GM12891 (cell line): ENCODE measurements around the gene ZNF385D.

Source experiments
- POLR2A ChIP-seq: IDR thresholded peaks from 2 replicates; pipeline ENCODE4 v1.6.1; 2011; ENCODE audit warnings: low read depth, low read length, control low read depth
- POLR2AphosphoS5 ChIP-seq: IDR thresholded peaks from 2 replicates; pipeline ENCODE4 v1.6.1; 2011; ENCODE audit warnings: low read depth, low read length, control low read depth
- POU2F2 ChIP-seq: IDR thresholded peaks from 2 replicates; pipeline ENCODE4 v1.6.1; 2011; ENCODE audit warnings: low read depth, mild to moderate bottlenecking, control low read depth, low read length, moderate library complexity
- TAF1 ChIP-seq: IDR thresholded peaks from 2 replicates; pipeline ENCODE4 v1.6.1; 2011; ENCODE audit warnings: low read depth, low read length, control low read depth

- TF ChIP-seq POU2F2, result no peak
- no peak for TF ChIP-seq POLR2A
- TF ChIP-seq POLR2AphosphoS5, result no peak
- TF ChIP-seq TAF1, result no peak
Measured at GRCh38 chr3:21524133-21524532, 226.9 kb downstream of the ZNF385D start.
